Neural cell (in vitro differentiated cells): Measurements from ENCODE around the gene MOGAT3. TPM values are rescaled to one million over a fixed set of nuclear protein-coding genes. Genes with fewer than 3 reads are reported as not detected.

Source experiments
- H2AFZ ChIP-seq: fragments of 200-600, 300-800 bp; sonication (generic), shearing (Covaris generic); 2 replicates; pipeline ENCODE4 v1.6.0; 2014; ENCODE audit warnings: low read depth, mild to moderate bottlenecking, antibody characterized with exemption, low read length, moderate library complexity
- H3F3A ChIP-seq: fragments of 200-600 bp; shearing (Covaris generic); 2 replicates; pipeline ENCODE4 v1.6.1; 2016; ENCODE audit warnings: mild to moderate bottlenecking, moderate library complexity, mixed read lengths, antibody characterized with exemption, low read length; ENCODE audit not compliant: insufficient read depth, poor library complexity, severe bottlenecking
- H3K27ac ChIP-seq: fragments of 200-600, 300-800 bp; sonication (generic), shearing (Covaris generic); 2 replicates; pipeline ENCODE4 v1.5.1; 2014; ENCODE audit warnings: mild to moderate bottlenecking, low read length, moderate library complexity
- H3K27me3 ChIP-seq: fragments of 300-800, 200-600 bp; sonication (generic), shearing (Covaris generic); 2 replicates; pipeline ENCODE4 v1.6.0; 2014; ENCODE audit warnings: mild to moderate bottlenecking, low read depth, low read length, moderate library complexity; ENCODE audit not compliant: insufficient read depth
- H3K36me3 ChIP-seq: fragments of 300-800, 200-600 bp; sonication (generic), shearing (Covaris generic); 2 replicates; pipeline ENCODE4 v1.5.1; 2014; ENCODE audit warnings: mild to moderate bottlenecking, antibody characterized with exemption, low read length, moderate library complexity; ENCODE audit not compliant: insufficient read depth
- H3K4me2 ChIP-seq: fragments of 300-800, 200-600 bp; sonication (generic), shearing (Covaris generic); 2 replicates; pipeline ENCODE4 v1.6.0; 2014; ENCODE audit warnings: mild to moderate bottlenecking, low read length
- H3K4me3 ChIP-seq: fragments of 300-800, 200-600 bp; sonication (generic), shearing (Covaris generic); 2 replicates; pipeline ENCODE4 v1.5.1; 2014; ENCODE audit warnings: mild to moderate bottlenecking, low read length, moderate library complexity
- H3K79me2 ChIP-seq: fragments of 200-600 bp; shearing (Covaris generic); replicated peaks from 2 replicates; pipeline ENCODE4 v1.6.0; 2014; ENCODE audit warnings: mild to moderate bottlenecking, low read length, moderate library complexity; ENCODE audit not compliant: insufficient read depth
- H3K9ac ChIP-seq: fragments of 300-800, 200-600 bp; sonication (generic), shearing (Covaris generic); 2 replicates; pipeline ENCODE4 v1.6.1; 2016; ENCODE audit warnings: mild to moderate bottlenecking, low read length, mixed read lengths
- H3K9me2 ChIP-seq: fragments of 200-600 bp; shearing (Covaris generic); 2 replicates; pipeline ENCODE4 v1.6.1; 2016; ENCODE audit warnings: mild to moderate bottlenecking, low read length, mixed read lengths; ENCODE audit not compliant: insufficient read depth
- H3K9me3 ChIP-seq: fragments of 200-600, 300-800 bp; sonication (generic), shearing (Covaris generic); 2 replicates; pipeline ENCODE4 v1.6.1; 2016; ENCODE audit warnings: mild to moderate bottlenecking, mixed run types, low read length, moderate library complexity, mixed read lengths
- H4K20me1 ChIP-seq: fragments of 200-600 bp; shearing (Covaris generic); 2 replicates; pipeline ENCODE4 v1.6.1; 2016; ENCODE audit warnings: mild to moderate bottlenecking, mixed run types; ENCODE audit not compliant: insufficient read depth
- EP300 ChIP-seq: fragments of 450-650 bp; conservative IDR thresholded peaks from 2 replicates; pipeline ENCODE4 v1.6.1; 2014; ENCODE audit warnings: antibody characterized with exemption, mild to moderate bottlenecking, moderate library complexity; ENCODE audit not compliant: poor library complexity, severe bottlenecking
- EZH2 ChIP-seq: fragments of 200-600, 300-800 bp; shearing (Covaris generic), sonication (generic); IDR thresholded peaks from 2 replicates; pipeline ENCODE4 v1.6.1; 2014; ENCODE audit warnings: antibody characterized with exemption, low read length, borderline replicate concordance, mild to moderate bottlenecking; ENCODE audit not compliant: insufficient read depth, poor library complexity, severe bottlenecking
- MXI1 ChIP-seq: fragments of 450-650 bp; conservative IDR thresholded peaks from 2 replicates; pipeline ENCODE4 v1.6.1; 2014; ENCODE audit warnings: antibody characterized with exemption, mild to moderate bottlenecking; ENCODE audit not compliant: poor library complexity, severe bottlenecking
- POLR2AphosphoS5 ChIP-seq: IDR thresholded peaks from 2 replicates; pipeline ENCODE4 v1.6.1; 2012
- RAD21 ChIP-seq: fragments of 450-650 bp; conservative IDR thresholded peaks from 2 replicates; pipeline ENCODE4 v1.6.1; 2014; ENCODE audit warnings: antibody characterized with exemption, mild to moderate bottlenecking, moderate library complexity
- SMC3 ChIP-seq: fragments of 450-650 bp; conservative IDR thresholded peaks from 2 replicates; pipeline ENCODE4 v1.6.1; 2014; ENCODE audit warnings: antibody characterized with exemption, mild to moderate bottlenecking, moderate library complexity; ENCODE audit not compliant: poor library complexity
- TAF1 ChIP-seq: IDR thresholded peaks from 2 replicates; pipeline ENCODE4 v1.6.1; 2012; ENCODE audit warnings: low read depth
- polyA plus RNA-seq: library from polyadenylated mRNA; depleted of rRNA; stranded (reverse); fragments of >200 nt; gene quantifications from 2 replicates; pipeline ENCODE4 v1.2.3, GENCODE V29; 2014
- TF ChIP-seq, protein P1 (sequence below): fragments of 450-650 bp; IDR thresholded peaks from 2 replicates; pipeline ENCODE4 v1.5.1; 2014; ENCODE audit warnings: antibody characterized with exemption, mild to moderate bottlenecking, moderate library complexity; ENCODE audit not compliant: poor library complexity, severe bottlenecking
- TF ChIP-seq, protein P2 (sequence below): IDR thresholded peaks from 2 replicates; pipeline ENCODE4 v1.6.1; 2012; ENCODE audit warnings: borderline replicate concordance

The MOGAT3 gene
- polyA plus RNA-seq, 1 donor from 2014 or later = not detected

DNA sequence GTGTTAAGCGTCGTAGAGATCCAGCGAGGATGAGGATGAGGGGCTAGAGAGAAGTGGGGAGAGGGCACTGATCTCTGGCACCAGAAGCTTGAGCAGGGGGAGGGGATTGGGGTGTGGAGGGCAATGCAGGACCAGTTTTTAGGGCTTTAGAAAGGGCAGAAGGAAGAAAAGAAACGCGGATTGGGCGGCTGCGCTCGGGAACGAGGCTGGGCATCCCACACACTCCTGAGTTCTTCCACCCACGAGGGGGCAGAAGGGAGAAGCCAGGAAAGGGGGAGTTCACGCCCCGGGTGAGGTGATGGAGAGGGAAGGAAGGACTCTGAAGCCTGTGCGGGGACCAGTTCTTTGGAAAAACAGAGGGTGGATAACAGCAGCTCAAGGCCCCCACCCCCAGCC lies 29.4 kb downstream of the MOGAT3 start:
- Histone ChIP-seq H3K36me3 (no peaks in the 10 kb centered on the region), H3K9ac (no peak overlapping the region), H3K9me3 (no peaks in the 10 kb centered on the region), H3K27me3 (peaks cover 90% of the 10 kb centered on the region), H3K9me2 (no peaks in the 10 kb centered on the region), H2AFZ (no peak overlapping the region), H3K4me2 (no peak overlapping the region), H3F3A (no peaks in the 10 kb centered on the region), H3K79me2 (no peaks in the 10 kb centered on the region), H4K20me1 (no peaks in the 10 kb centered on the region), H3K4me3 (peak overlapping the region; percentile 59), H3K27ac (no peak overlapping the region)
- TF ChIP-seq, protein P1, sequence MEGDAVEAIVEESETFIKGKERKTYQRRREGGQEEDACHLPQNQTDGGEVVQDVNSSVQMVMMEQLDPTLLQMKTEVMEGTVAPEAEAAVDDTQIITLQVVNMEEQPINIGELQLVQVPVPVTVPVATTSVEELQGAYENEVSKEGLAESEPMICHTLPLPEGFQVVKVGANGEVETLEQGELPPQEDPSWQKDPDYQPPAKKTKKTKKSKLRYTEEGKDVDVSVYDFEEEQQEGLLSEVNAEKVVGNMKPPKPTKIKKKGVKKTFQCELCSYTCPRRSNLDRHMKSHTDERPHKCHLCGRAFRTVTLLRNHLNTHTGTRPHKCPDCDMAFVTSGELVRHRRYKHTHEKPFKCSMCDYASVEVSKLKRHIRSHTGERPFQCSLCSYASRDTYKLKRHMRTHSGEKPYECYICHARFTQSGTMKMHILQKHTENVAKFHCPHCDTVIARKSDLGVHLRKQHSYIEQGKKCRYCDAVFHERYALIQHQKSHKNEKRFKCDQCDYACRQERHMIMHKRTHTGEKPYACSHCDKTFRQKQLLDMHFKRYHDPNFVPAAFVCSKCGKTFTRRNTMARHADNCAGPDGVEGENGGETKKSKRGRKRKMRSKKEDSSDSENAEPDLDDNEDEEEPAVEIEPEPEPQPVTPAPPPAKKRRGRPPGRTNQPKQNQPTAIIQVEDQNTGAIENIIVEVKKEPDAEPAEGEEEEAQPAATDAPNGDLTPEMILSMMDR = peak; percentile 50
- TF ChIP-seq EP300 (no peak), MXI1 (no peak), TAF1 (no peak), SMC3 (peak; percentile 28), POLR2AphosphoS5 (no peak), EZH2 (no peak)
- TF ChIP-seq, protein P2, sequence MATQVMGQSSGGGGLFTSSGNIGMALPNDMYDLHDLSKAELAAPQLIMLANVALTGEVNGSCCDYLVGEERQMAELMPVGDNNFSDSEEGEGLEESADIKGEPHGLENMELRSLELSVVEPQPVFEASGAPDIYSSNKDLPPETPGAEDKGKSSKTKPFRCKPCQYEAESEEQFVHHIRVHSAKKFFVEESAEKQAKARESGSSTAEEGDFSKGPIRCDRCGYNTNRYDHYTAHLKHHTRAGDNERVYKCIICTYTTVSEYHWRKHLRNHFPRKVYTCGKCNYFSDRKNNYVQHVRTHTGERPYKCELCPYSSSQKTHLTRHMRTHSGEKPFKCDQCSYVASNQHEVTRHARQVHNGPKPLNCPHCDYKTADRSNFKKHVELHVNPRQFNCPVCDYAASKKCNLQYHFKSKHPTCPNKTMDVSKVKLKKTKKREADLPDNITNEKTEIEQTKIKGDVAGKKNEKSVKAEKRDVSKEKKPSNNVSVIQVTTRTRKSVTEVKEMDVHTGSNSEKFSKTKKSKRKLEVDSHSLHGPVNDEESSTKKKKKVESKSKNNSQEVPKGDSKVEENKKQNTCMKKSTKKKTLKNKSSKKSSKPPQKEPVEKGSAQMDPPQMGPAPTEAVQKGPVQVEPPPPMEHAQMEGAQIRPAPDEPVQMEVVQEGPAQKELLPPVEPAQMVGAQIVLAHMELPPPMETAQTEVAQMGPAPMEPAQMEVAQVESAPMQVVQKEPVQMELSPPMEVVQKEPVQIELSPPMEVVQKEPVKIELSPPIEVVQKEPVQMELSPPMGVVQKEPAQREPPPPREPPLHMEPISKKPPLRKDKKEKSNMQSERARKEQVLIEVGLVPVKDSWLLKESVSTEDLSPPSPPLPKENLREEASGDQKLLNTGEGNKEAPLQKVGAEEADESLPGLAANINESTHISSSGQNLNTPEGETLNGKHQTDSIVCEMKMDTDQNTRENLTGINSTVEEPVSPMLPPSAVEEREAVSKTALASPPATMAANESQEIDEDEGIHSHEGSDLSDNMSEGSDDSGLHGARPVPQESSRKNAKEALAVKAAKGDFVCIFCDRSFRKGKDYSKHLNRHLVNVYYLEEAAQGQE = no peak

DNA sequence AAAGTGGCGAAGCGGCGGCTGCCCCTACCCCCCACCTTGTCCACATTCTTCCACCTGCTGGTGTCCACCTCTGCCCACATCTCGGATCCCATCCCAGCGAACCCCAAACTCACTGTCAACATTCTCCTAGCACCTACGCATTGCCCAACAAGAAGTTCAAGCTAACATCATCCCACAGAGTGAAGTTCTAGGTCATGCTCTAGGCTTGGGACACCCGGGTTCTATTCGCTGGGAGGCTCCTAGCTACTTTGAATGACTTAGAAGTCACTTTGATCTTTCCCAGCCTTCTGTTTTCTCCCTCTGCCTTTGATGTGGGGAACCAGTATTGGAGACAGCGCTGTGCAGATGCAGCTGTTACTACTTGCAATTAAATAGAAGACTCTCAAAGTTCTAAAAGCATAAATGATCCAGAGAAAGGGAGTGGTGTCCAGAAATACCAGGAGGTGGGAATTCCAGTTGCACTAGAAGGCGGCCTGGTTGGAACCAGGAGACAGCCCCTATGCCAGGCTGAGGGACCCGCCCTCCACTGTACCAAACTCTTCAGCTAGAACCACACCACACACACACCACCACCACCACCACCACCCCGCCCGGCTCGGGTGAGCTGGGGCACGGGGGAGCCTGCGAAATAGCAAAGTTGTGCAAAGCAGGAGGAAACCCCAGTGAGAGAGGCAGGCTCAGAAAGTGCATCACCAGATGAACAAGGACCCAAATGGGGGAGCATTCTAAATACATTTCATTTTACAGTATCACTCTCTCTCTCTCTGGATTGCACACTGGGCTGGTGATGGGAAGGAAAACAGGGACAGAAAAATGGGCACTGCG lies 30.0 kb downstream of the MOGAT3 start:
- H3K9ac ChIP-seq = no peak overlapping the region
- H3K4me2 ChIP-seq = no peak overlapping the region
- TF ChIP-seq RAD21 (no peak), EZH2 (no peak), SMC3 (no peak), MXI1 (no peak), EP300 (no peak), POLR2AphosphoS5 (no peak), TAF1 (no peak)
- TF ChIP-seq, protein P1 = no peak
- TF ChIP-seq, protein P2 = no peak
- H3K9me2 ChIP-seq = no peaks in the 10 kb centered on the region
- H3K27me3 ChIP-seq = peaks cover 85% of the 10 kb centered on the region
- no peaks in the 10 kb centered on the region for H3K79me2 ChIP-seq
- H3K36me3 ChIP-seq = no peaks in the 10 kb centered on the region
- H3K4me3 ChIP-seq = peak overlapping the region; percentile 94
- H3K27ac ChIP-seq = no peak overlapping the region
- no peaks in the 10 kb centered on the region for H3K9me3 ChIP-seq
- H3F3A ChIP-seq = no peaks in the 10 kb centered on the region
- H4K20me1 ChIP-seq = no peaks in the 10 kb centered on the region
- H2AFZ ChIP-seq = no peak overlapping the region
